Stomach (tissue), 9 donors: ENCODE measurements around the gene WEE1. TPM values are rescaled to one million over a fixed set of nuclear protein-coding genes. Genes with fewer than 3 reads are reported as not detected.

Experiments
- DNase-seq, 2 donors: peaks; one replicate each; pipeline versions ENCODE4 v3.0.0 to v3.0.0-alpha.2; 2013 to 2019
- H3K27ac ChIP-seq, 5 donors: fragments of 200-600 bp in 4 of 5; sonication (generic) in 4 of 5; one replicate each; pipeline ENCODE4 v1.5.1; 2013 to 2019; ENCODE audit warnings: mild to moderate bottlenecking in 1 of 5, moderate library complexity in 1 of 5
- H3K27me3 ChIP-seq, 3 donors: fragments of 200-600 bp; sonication (generic); one replicate each; pipeline ENCODE4 v1.5.1; 2017 to 2019; ENCODE audit warnings: mixed run types in 1 of 3
- H3K36me3 ChIP-seq, 4 donors: fragments of 200-600 bp; sonication (generic); 1 replicate in 3 of 4; 2 replicates in 1 of 4; pipeline ENCODE4 v1.5.1; 2016 to 2019
- H3K4me1 ChIP-seq, 4 donors: fragments of 200-600 bp; sonication (generic); one replicate each; pipeline ENCODE4 v1.5.1; 2016 to 2019
- H3K4me3 ChIP-seq, 4 donors: fragments of 200-600 bp; sonication (generic) in 3 of 4; one replicate each; pipeline ENCODE4 v1.5.1; 2016 to 2019; ENCODE audit warnings: mild to moderate bottlenecking in 1 of 4
- H3K9me3 ChIP-seq, 4 donors: fragments of 200-600 bp; sonication (generic); one replicate each; pipeline ENCODE4 v1.5.1; 2016 to 2019
- CTCF ChIP-seq, 7 experiments: fragments of 450-650 bp in 4 of 7; fragments of 200-600 bp in 3 of 7; sonication (generic) in 3 of 7; IDR thresholded peaks; one replicate each; pipeline ENCODE4 v1.5.1; 2016 to 2019; ENCODE audit warnings: antibody characterized with exemption in 7 of 7, control low read depth in 2 of 7, mild to moderate bottlenecking in 1 of 7
- EP300 ChIP-seq: sonication (generic); formaldehyde crosslinking; IDR thresholded peaks from one replicate; pipeline ENCODE4 v1.6.1; 2017; ENCODE audit warnings: antibody characterized with exemption
- POLR2A ChIP-seq, 4 donors: fragments of 450-650 bp; IDR thresholded peaks; one replicate each; pipeline ENCODE4 v1.6.1; 2016; ENCODE audit warnings: antibody characterized with exemption in 4 of 4, control low read depth in 2 of 4, mild to moderate bottlenecking in 1 of 4, moderate library complexity in 1 of 4
- POLR2AphosphoS5 ChIP-seq, 3 donors: sonication (generic); formaldehyde crosslinking; IDR thresholded peaks; one replicate each; pipeline ENCODE4 v1.6.1; 2016; ENCODE audit warnings: antibody characterized with exemption in 3 of 3
- WGBS, 5 donors: extraction: QIAGEN DNeasy Blood & Tissue Kit in 3 of 5; methylation state at CpG; one replicate each; pipeline versions ENCODE4 v1.1.5 to v1.1.7; 2013 to 2018; 5-methylcytosine and 5-hydroxymethylcytosine counted together
- intact Hi-C: fragments of 100-400 bp; cut with DNase I; formaldehyde crosslinking; loops from one replicate; pipeline ENCODE4 v1.15.1; 2023; ENCODE audit warnings: low total_unique reads
- polyA plus RNA-seq, 3 donors: library from polyadenylated mRNA; stranded (reverse); fragments of 200-250 nt; gene quantifications; one replicate each; pipeline ENCODE4 v1.2.3, GENCODE V29; 2013
- total RNA-seq, 5 donors: library from RNA; depleted of rRNA; stranded (reverse); fragments of >200 nt; gene quantifications; one replicate each; pipeline versions ENCODE4 v1.1.0 to v1.2.3, GENCODE V29; 2014 to 2016
- donor health status: healthy with polysubstance abuse.
- donor health status: Bipolar disorder and iron deficiency.
- donor health status: healthy.

Gene WEE1
- total and polyA plus RNA-seq, 8 donors: 5.0 to 79.1 (median 27.4) TPM

- Histone ChIP-seq H3K4me3 (peak overlapping the region; percentile 74 to 96 (median 83)), H3K27ac (peak overlapping the region; percentile 73 to 99 (median 96)), H3K4me1 (peaks cover 0 to 67% (median 32%) of the 10 kb centered on the region in 4 donors), H3K36me3 (peaks cover 0 to 30% (median 18%) of the 10 kb centered on the region in 4 donors), H3K27me3 (no peaks in the 10 kb centered on the region), H3K9me3 (no peaks in the 10 kb centered on the region)
- TF ChIP-seq EP300 (no peak), POLR2AphosphoS5 (IDR thresholded peaks at IDR 0.05) (peak; percentile 80 to 89 (median 88)), POLR2A (IDR thresholded peaks at IDR 0.05) (no peak), CTCF (IDR thresholded peaks at IDR 0.05) (no peak)
- peak; percentile 44 to 94 for DNase-seq
- intact Hi-C loops: no loop called here
- WGBS, 5 donors: 7 to 9% (median 8%) methylated on average over 17 of the region's 17 CpGs
Measured at GRCh38 chr11:9575260-9576240, 2.1 kb downstream of the WEE1 start.

DNA sequence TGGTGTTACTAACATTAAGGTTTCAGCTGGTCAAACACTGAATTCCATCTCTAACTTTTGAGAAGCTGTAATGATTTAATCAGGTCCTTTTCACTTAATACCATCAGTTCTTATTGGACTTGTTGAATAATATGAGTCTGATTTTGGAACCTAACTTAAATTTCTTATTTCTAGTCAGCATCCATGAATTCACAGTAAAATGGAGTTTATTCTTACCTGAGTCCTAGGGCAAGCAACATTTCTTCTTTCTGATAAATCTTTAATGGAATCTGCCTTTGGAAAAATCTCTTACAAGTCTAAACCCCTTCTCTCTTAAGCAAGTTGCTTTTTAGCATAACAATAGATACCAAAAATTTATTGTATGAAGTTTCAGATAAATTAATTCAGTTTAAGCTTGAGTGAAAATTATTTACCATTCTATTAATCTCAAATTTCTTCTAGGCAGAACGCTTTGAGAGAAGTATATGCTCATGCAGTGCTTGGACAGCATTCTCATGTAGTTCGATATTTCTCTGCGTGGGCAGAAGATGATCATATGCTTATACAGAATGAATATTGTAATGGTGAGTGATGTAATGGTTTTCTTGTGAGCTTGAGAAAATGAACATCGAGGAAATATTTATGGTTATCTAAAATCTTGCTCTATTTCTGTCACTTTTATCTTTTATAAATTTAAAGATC is 3.4 kb downstream of the WEE1 start:
- Histone ChIP-seq H3K9me3 (no peaks in the 10 kb centered on the region), H3K27me3 (no peaks in the 10 kb centered on the region), H3K27ac (peak overlapping the region in 4 of 5 donors; percentile 57 to 98 (median 96)), H3K4me1 (peaks cover 0 to 57% (median 30%) of the 10 kb centered on the region in 4 donors), H3K4me3 (peak overlapping the region; percentile 74 to 96 (median 83)), H3K36me3 (peaks cover 2 to 43% (median 30%) of the 10 kb centered on the region in 4 donors)
- TF ChIP-seq POLR2AphosphoS5 (IDR thresholded peaks at IDR 0.05) (no peak), POLR2A (IDR thresholded peaks at IDR 0.05) (no peak)
- 40 to 58% (median 53%) methylated on average over 4 of the region's 4 CpGs for WGBS, 5 donors
- intact Hi-C loops: no loop called here
- DNase-seq: no peak

- WGBS, 5 donors: 41 to 58% (median 48%) methylated on average over 7 of the region's 7 CpGs
- no peaks in the 10 kb centered on the region for H3K9me3 ChIP-seq
- peaks cover 0 to 50% (median 24%) of the 10 kb centered on the region in 4 donors for H3K4me1 ChIP-seq
- DNase-seq: peak in 1 of 2 donors; percentile 49
- intact Hi-C loops: no loop called here
- peaks cover 9 to 50% (median 37%) of the 10 kb centered on the region in 4 donors for H3K36me3 ChIP-seq
- peak overlapping the region; percentile 74 to 96 (median 83) for H3K4me3 ChIP-seq
- peak overlapping the region in 3 of 5 donors; percentile 57 to 96 (median 95) for H3K27ac ChIP-seq
- TF ChIP-seq EP300: no peak
- TF ChIP-seq POLR2A (IDR thresholded peaks at IDR 0.05): no peak
- no peak for TF ChIP-seq POLR2AphosphoS5 (IDR thresholded peaks at IDR 0.05)
- no peak for TF ChIP-seq CTCF (IDR thresholded peaks at IDR 0.05)
- H3K27me3 ChIP-seq: no peaks in the 10 kb centered on the region
Measured at GRCh38 chr11:9577556-9577955, 4.1 kb downstream of the WEE1 start.

GRCh38 chr11:9580894-9581293 is 7.4 kb downstream of the WEE1 start:
- 97 to 100% (median 99%) methylated on average over 4 of the region's 4 CpGs for WGBS, 5 donors
- intact Hi-C loops: no loop called here
- H3K4me1 ChIP-seq: peaks cover 0 to 36% (median 13%) of the 10 kb centered on the region in 4 donors

More at GRCh38 chr11:9580894-9581293, 7.4 kb downstream of the WEE1 start:
- no peaks in the 10 kb centered on the region for H3K27me3 ChIP-seq
- H3K4me3 ChIP-seq: no peak overlapping the region
- no peak overlapping the region for H3K27ac ChIP-seq
- TF ChIP-seq CTCF (IDR thresholded peaks at IDR 0.05): no peak
- no peak for TF ChIP-seq POLR2AphosphoS5 (IDR thresholded peaks at IDR 0.05)
- TF ChIP-seq POLR2A (IDR thresholded peaks at IDR 0.05): no peak
- TF ChIP-seq EP300: no peak
- H3K36me3 ChIP-seq: peaks cover 14 to 83% (median 69%) of the 10 kb centered on the region in 4 donors
- no peak for DNase-seq
- H3K9me3 ChIP-seq: no peaks in the 10 kb centered on the region
